Caki2 (cell line): Measurements from ENCODE around the gene NOTO. TPM values are rescaled to one million over a fixed set of nuclear protein-coding genes. Genes with fewer than 3 reads are reported as not detected.
"Not testable (repeated sequence)": the region's sequence is repeated elsewhere in the genome, so short reads cannot be mapped to it uniquely, and the experiment has no call there.

Experiments used
- DNase-seq: peaks from one replicate; pipeline ENCODE4 v3.0.0-alpha.2; 2015; ENCODE audit warnings: low read depth
- in situ Hi-C: cut with HindIII; loops from 2 replicates; pipeline ENCODE4 v1.10.0; 2016; ENCODE audit warnings: low sequenced_read_pairs, low pct_unique_long_range_greater_than_20kb, mixed read lengths
- total RNA-seq: library from RNA; depleted of rRNA; stranded (reverse); fragments of >200 nt; shearing (Covaris generic); gene quantifications from 2 replicates; pipeline ENCODE4 v1.2.3, GENCODE V29; 2014; ENCODE audit warnings: low replicate concordance

NOTO gene
- total RNA-seq, 1 experiment from 2014 or later: not detected

DNA sequence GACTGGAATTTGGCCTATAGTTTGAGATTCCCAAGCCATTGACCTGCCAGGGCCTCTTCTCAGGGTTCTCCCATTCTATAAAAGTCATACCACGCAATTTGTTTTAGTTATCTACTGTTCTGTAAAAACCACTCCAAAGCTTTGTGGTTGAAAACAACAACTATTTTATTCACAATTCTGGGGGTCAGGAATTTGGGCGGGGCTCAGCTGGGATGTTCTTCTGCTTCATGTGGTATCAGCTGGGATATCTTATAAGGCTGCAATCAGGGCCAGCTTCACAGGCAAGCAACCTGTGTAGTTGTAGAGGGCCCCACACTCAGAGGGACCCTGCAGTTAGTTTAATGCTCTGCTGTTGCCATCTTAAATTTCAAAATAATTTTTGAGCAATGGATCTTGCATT is 16.4 kb upstream of the NOTO start:
- no peak for DNase-seq
- in situ Hi-C loops: no loop called here

DNA sequence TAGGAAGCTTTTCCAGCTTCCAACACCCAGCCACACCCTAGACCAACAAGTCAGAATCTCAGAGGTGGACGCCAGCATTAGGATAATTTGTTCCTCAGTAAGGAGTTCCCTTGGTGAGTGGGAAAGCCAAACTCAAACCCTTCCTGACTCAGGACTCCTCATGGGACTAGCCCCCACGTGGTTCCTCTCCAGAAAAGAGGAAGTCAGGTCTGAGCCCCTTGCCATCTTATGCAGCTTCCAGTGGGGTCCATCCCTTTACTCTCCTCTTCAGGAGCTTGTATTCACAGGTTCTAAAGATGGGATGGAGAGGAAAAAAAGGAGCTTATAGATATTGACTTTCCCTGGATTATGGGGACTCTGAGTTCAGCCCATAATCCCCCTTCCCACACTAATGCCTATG is 14.8 kb upstream of the NOTO start:
- no peak for DNase-seq
- in situ Hi-C loops: no loop called here

DNA sequence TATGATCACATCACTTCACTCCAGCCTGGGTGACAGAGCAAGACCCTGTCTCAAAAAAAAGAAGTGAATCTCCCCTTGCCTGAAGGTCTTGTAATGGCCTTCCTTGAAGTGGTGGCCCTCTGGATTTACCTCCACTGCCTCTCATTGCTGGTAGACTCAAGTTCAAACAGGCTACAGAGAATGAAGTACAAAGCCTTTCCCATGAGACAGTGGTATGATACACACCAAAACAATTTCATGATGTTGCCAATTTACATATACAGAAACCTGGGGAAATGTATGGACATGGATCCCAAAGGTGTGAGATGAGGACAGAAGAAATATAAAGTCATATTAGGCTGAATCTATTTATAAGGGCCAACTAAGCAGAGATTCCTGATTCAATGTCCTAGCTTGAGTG is 4.8 kb upstream of the NOTO start:
- no peak for DNase-seq
- in situ Hi-C loops: no loop called here

DNA sequence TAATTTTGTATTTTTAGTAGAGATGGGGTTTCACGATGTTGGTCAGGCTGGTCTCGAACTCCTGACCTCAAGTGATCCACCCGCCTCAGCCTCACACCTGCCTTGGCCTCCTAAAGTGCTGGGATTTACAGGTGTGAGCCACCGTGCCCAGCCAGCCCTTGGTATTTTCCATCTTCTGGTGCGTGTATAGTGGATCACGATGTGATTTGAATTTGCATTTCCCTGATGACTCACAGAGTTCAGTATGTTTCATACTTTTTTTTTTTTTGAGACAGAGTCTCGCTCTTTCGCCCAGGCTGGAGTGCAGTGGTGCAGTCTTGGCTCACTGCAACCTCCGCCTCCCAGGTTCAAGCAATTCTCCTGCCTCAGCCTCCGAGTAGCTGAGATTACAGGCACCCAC is 2.1 kb upstream of the NOTO start:
- in situ Hi-C loops: not testable (repeated sequence)

DNA sequence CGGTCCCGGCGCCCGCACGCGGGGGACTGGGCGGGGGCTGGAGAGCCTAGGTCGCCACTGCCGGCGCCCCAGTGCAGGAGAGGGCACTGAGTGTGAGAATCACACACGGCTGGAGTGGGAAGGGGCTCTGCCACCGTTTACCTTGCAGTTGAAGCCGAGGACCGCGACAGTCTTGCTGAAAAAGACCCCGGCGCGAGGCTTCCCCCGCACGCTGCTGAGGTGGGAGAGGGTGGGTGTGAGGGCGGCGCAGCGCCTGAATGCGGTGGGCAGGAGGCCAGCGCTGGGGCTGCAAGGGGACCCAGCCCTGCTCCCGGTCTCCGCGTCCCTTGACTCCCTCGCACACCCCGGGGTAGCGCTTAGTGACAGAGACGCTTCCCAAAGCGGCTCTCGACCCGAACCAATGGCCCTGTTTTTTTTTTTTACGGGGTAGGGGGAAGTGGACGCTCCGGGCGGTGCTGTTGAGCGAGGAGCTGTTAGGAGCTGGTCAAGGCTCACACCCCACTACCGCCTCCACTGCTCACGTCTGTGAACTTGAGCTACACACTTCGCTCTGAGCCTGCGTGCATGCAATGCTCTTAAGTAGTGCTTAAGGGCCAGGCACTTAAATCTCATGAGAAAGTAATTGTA is 794 bp downstream of the NOTO start:
- in situ Hi-C loops: no loop called here

More for the DNA sequence above, 2.1 kb upstream of the NOTO start:
- peak; percentile 23 for DNase-seq

DNA sequence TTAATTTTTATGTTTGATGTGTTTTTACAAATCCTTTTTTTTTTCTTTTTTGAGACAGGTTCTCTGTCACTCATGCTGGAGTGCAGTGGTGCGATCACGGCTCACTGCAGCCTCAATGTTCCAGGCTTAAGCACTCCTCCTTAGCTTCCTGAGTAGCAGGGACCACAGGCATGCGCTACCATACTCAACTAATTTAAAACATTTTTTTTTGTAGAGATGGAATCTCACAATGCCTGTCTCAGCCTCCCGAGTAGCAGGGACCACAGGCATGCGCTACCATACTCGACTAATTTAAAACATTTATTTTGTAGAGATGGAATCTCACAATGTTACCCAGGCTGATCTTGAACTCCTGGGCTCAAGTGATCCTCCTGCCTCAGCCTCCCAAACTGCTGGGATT is 3.2 kb downstream of the NOTO start:
- DNase-seq: no peak
- in situ Hi-C loops: no loop called here

More for the DNA sequence above, 794 bp downstream of the NOTO start:
- DNase-seq: no peak

DNA sequence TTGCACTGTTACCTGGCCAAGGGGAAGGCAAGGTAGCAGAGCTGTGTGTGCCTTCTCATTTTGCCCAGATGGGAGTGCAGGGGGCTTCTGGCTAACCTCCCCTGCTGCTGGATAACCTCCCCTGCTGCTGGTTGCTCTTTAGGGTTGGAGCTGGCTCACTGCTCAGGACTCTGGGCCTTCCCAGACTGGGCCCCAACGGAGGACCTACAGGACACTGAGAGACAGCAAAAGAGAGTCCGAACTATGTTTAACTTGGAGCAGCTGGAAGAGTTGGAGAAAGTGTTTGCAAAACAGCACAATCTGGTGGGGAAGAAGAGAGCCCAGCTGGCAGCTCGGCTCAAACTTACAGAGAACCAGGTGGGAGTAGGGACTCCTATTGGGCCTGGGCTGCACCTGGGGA is 5.9 kb downstream of the NOTO start:
- no peak for DNase-seq

DNA sequence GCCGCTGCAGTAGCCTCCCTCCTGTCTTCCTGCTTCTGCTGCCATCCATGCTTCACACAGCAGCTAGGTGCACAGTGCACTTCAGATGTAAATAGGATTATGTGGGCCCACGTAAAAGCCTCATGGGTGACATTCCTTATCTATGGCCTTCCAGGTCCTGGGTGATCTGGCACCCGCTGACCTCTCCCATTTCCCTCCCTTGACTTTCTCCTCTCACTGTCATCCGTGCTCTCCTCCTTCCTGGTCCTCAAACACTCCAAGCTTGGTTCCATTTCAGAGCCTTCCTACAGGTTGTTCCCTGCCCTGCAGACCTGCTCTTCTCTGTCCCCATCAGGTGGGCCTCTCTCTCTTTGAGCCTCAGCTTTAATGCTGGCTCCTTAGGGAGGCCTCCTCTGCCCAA is 7.6 kb downstream of the NOTO start:
- in situ Hi-C loops: no loop called here
- DNase-seq: no peak

More for the DNA sequence above, 5.9 kb downstream of the NOTO start:
- in situ Hi-C loops: no loop called here

DNA sequence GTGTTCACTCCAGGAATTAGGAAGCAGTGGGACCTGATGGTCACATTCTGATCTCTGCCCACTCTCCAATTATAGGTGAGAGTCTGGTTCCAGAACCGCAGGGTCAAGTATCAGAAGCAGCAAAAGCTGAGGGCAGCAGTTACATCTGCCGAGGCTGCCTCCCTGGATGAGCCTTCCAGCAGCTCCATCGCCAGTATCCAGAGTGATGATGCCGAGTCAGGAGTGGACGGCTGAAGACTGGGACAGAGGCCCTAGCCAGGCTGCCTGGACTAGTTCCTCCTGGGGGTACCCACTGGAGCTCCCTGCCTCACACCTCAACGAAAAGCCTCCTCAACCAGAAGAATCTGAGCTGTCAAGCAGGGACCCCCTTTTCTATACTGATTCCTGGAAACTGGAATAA is 8.3 kb downstream of the NOTO start:
- DNase-seq: no peak
- in situ Hi-C loops: no loop called here

DNA sequence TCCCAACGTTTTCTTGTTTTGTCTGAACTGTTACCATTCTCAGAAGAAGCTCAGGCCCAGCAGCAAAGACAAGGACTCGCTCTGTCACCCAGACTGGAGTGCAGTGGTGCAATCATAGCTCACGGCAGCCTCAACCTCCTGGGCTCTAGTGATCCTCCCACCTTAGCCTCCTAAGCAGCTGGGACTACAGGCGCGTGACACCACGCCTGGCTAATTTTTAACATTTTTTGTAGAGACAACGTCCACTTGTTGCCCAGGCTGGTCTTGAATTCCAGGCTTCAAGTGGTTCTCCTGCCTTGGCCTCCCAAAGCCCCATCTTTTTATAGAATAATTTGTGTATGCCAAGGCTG is 9.7 kb downstream of the NOTO start:
- in situ Hi-C loops: no loop called here

DNA sequence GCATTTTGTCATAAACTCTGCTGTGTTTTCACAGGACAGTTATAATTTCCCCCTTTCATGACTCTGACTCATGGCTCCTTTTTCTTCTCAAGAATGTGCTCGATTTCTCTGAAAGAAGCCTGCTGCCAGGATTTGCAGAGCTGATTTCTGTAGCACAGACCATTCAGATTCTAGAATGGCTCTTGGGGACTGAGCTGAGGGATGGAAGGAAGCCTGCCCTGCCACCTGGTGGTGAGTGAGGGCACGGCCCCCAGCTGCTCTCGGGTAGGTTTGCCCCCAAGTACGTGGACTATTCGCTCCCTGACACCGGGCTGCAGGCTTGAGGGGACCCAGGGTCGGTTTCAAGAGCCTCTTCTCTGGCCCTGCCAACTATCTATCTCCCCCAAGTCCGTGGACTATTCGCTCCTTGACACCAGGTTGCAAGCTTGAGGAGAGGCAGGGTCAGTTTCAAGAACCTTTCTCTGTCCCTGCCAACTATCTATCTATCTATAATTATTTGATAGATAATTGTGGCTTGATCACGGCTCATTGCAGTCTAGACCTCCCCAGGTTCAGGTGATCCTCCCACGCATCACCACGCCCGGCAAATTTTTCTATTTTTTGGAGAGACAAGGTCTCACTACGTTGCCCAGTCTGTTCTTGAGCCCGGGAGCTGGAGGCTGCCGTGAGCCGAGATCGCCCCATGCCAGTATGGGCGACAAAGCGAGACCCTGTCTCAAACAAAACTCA is 10.2 kb downstream of the NOTO start:
- in situ Hi-C loops: no loop called here
- peak; percentile 66 for DNase-seq

More for the DNA sequence above, 9.7 kb downstream of the NOTO start:
- no peak for DNase-seq

DNA sequence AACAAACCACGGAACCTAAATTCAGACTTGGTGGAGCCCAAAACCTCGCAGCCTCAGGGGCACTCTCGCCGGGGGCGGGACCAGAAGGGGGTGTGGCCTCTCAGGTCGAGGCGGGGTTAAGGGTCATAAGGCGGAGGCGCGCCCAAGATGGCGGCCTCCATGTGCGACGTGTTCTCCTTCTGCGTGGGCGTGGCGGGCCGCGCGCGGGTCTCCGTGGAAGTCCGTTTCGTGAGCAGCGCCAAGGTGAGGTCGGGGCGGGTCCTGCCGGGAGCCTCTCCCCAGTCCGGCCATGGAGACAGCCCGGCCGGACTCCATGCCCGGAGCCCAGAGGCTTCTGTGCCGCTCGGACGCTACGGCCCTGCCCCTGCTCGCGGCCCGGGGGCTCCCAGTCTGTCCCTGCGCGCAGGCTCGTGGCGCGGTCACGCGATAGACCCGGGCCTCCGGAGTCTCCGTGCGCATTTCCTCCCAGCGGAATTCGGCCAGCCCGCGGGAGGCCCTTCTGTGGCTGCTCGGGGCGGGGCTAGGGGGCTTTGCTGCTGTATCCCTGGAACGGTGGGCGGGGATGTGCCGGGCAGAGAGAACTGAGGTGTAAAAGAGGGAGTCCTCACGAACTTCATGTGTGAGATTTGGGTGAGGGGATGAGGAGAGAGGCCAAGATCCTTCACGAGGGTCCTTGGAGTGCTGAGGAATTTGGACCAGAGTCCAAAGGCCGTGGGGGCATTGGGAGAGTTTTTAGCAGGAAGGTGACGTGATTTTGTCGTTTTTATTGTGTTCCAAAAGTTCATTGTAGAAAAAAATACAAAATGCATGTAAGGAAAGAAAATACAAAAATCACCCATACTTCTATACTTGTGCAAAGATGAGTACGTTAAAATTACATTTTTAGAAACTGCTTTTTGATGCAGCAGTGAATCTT is 12.0 kb downstream of the NOTO start, which contains the start of gene SMYD5:
TSS of gene SMYD5 (plus strand) at position 126 of the 916 bp plus-strand sequence. CDS start at position 148, 22 bp downstream.
- in situ Hi-C loops: no loop called here
- peak; percentile 78 for DNase-seq

DNA sequence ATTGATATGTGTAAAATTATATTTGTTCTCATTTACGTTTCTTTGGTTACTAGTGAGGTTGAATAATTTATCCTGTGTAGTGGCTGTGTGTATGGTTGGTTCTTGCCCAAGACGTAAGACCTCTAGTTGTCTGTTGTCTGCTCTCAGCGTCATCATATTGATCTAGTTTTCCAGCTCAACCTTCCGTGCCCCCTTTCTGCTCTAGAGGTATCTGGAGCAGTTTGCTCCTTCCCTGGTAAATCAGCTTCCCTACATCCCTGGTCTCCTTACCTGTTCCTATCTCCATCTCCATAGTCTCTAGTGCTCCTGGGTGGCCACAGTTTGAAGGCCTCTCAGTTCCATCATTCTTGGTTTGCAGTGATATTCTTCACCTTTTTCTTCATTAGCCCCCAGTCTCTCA is 12.9 kb downstream of the NOTO start:
- in situ Hi-C loops: no loop called here

DNA sequence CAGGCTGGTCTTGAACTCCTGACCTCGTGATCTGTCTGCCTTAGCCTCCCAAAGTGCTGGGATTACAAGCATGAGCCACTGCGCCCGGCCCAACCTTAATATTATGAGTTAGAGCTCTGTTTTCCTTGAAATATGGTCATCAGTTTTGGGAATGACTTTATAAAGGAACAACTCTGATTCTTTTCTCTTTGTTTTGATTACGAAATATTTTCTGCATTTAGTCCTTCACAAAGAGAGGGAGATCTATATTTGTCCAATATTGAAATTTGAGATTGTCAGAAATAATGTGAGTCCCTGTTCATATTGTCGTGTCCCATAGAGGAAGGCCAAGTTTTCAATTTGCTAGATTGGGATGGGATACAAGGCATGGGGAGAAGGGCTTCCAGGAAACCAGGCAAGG is 14.8 kb downstream of the NOTO start:
- DNase-seq: no peak
- in situ Hi-C loops: no loop called here

More for the DNA sequence above, 12.9 kb downstream of the NOTO start:
- DNase-seq: no peak

DNA sequence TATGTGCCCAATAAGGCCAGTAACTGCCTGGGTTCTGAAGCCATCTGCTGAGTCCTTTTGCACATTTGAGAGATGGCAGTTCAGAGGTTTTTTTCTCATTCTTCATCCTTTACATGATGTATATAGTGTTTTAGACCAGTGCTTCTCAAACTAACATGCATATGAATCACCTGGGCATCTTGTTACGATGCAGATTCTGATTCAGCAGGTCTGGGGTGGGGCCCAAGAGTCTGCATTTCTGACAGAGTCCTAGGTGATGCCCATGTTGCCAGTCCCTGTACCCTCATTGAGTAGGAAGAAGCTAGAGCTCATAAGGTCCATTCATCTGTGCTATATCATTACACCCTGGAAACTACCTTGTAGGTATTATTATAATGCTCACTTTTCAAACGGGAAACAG is 15.5 kb downstream of the NOTO start:
- in situ Hi-C loops: no loop called here
- DNase-seq: no peak

DNA sequence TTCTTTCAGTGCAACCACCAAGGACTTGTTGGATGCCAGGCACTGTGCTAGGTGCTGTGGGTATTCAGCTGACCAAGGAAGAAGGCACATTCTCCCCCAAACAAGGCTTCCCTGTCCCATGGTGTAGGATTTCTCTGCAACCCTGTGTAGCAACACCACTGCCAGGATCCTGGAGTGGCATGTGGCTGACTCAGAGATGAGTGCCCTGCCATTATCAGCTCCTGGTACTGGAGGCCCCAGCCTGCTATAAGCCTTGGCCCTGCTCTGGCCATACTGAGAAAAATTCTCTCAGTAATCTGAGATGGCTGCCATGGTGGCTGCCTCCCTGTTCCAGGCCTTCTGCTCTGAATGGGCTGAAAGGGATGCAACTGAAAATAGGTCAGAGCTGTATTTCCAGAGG is 15.9 kb downstream of the NOTO start:
- DNase-seq: no peak
- in situ Hi-C loops: no loop called here

DNA sequence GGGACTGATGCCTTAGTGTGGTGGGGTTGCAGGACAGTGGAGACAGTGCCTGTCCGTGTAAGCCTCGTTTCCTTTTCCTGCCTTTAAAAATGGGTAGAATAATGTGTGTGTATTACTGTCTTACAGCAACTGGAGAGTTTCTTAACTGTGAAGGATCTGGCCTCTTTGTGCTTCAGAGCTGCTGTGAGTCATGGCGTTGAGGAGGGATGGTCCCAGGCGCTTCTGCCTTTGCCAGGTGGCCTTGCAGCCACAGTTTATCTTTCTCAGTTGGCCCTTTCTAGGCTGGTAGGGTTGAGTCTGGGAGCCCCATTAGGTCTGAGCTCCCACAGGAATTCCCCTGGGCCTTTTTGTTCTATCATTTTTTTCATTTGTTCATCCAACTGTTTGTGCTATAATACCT is 21.4 kb downstream of the NOTO start:
- in situ Hi-C loops: no loop called here
- no peak for DNase-seq

DNA sequence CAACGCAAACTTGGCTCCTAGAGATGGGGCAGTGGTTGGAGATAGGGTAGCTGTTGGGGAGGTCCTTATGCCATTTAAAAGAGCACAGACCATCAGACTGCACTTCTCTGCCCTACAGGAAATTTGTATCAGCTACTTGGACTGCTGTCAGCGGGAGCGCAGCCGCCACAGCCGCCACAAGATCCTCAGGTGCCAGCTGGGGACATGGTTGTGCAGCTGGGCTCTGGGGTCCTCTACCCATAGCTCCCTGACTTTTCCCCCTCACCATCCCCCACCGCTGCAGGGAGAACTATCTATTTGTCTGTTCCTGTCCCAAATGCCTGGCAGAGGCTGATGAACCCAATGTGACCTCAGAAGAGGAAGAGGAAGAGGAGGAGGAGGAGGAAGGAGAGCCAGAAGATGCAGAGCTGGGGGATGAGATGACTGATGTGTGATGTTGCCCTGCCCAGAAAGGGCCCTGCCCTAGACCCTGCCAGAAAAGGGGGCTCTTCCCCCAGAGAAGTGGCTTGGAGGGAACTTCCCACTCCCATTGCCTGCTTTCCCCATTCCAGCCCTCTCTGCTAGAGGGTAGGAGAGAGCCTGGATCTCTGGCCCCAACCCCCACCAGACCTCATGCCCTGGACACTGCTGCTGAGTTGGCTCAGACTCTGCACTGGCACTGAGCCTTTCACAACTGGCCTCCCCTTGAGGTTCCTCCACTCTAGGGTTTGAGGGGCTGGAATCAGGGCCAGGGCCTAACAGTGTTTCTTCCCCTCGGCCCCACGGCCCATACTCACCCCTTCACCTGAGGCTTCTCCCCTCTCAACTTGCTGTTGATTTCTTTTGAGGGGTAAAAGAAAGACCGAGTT is 23.4 kb downstream of the NOTO start:
- DNase-seq: no peak
- in situ Hi-C loops: no loop called here
